ENCODE data around the gene PCDH9. TPM values are rescaled to one million over a fixed set of nuclear protein-coding genes. Genes with fewer than 3 reads are reported as not detected.
"Not testable (repeated sequence)": the region's sequence is repeated elsewhere in the genome, so short reads cannot be mapped to it uniquely, and the experiment has no call there.

Gene PCDH9
- total RNA-seq, 1 donor from 2014 or later = 10.4 TPM

- no peak overlapping the region for H3K9ac ChIP-seq (ENCODE audit: low read length)
- no peaks in the 10 kb centered on the region for H3K4me1 Mint-ChIP-seq (ENCODE audit: low read depth, unreplicated experiment)
- H3K9me3 Mint-ChIP-seq (ENCODE audit: unreplicated experiment) = peaks cover 10% of the 10 kb centered on the region
- no peak for FAIRE-seq
- H3K36me3 Mint-ChIP-seq (ENCODE audit: low read depth, unreplicated experiment) = no peaks in the 10 kb centered on the region
- H3K79me2 ChIP-seq (ENCODE audit: insufficient read depth, low read length) = no peaks in the 10 kb centered on the region
- TF ChIP-seq EZH2 (IDR thresholded peaks at IDR 0.05; ENCODE audit: insufficient read depth, low read length) = no peak
- TF ChIP-seq CTCF (IDR thresholded peaks at IDR 0.05; ENCODE audit: insufficient read depth, low read depth, low read length) = no peak
- H3K27ac ChIP-seq (ENCODE audit: low read depth, low read length) = no peak overlapping the region
- H3K4me3 Mint-ChIP-seq (ENCODE audit: unreplicated experiment) = no peak overlapping the region
- DNase-seq (ENCODE audit: low read depth) = no peak
- no peak overlapping the region for H3K4me3 ChIP-seq (ENCODE audit: insufficient read depth, low read depth, low read length)
- no peaks in the 10 kb centered on the region for H4K20me1 ChIP-seq (ENCODE audit: insufficient read depth, low read length)
- H3K27ac Mint-ChIP-seq (ENCODE audit: unreplicated experiment) = no peak overlapping the region
- no peaks in the 10 kb centered on the region for H3K36me3 ChIP-seq (ENCODE audit: insufficient read depth, low read length)
- no peak overlapping the region for H3K4me2 ChIP-seq (ENCODE audit: low read length)
- H3K27me3 Mint-ChIP-seq (ENCODE audit: low read depth, unreplicated experiment) = no peaks in the 10 kb centered on the region
- H2AFZ ChIP-seq (ENCODE audit: low read depth, low read length) = no peak overlapping the region
- H3K27me3 ChIP-seq (ENCODE audit: insufficient read depth, low read length) = no peaks in the 10 kb centered on the region
- H3K9me3 ChIP-seq (ENCODE audit: insufficient read depth, low read depth, low read length) = no peaks in the 10 kb centered on the region
- no peaks in the 10 kb centered on the region for H3K4me1 ChIP-seq (ENCODE audit: insufficient read depth, low read length)
These were observed 602.6 kb downstream of the PCDH9 start for GRCh38 chr13:66627512-66627911.

GRCh38 chr13:66624302-66624701 is 605.8 kb downstream of the PCDH9 start:
- H3K36me3 Mint-ChIP-seq (ENCODE audit: low read depth, unreplicated experiment) = no peaks in the 10 kb centered on the region
- no peak overlapping the region for H3K4me3 Mint-ChIP-seq (ENCODE audit: unreplicated experiment)
- Histone ChIP-seq H3K27me3 (ENCODE audit: insufficient read depth, low read length) (no peaks in the 10 kb centered on the region), H3K79me2 (ENCODE audit: insufficient read depth, low read length) (no peaks in the 10 kb centered on the region), H3K9me3 (ENCODE audit: insufficient read depth, low read depth, low read length) (no peaks in the 10 kb centered on the region), H2AFZ (ENCODE audit: low read depth, low read length) (no peak overlapping the region), H3K4me3 (ENCODE audit: insufficient read depth, low read depth, low read length) (no peak overlapping the region), H3K9ac (ENCODE audit: low read length) (no peak overlapping the region), H3K36me3 (ENCODE audit: insufficient read depth, low read length) (no peaks in the 10 kb centered on the region), H4K20me1 (ENCODE audit: insufficient read depth, low read length) (no peaks in the 10 kb centered on the region), H3K27ac (ENCODE audit: low read depth, low read length) (no peak overlapping the region), H3K4me1 (ENCODE audit: insufficient read depth, low read length) (no peaks in the 10 kb centered on the region), H3K4me2 (ENCODE audit: low read length) (no peak overlapping the region)
- DNase-seq (ENCODE audit: low read depth) (no peak), FAIRE-seq (no peak)
- TF ChIP-seq EZH2 (IDR thresholded peaks at IDR 0.05; ENCODE audit: insufficient read depth, low read length) (no peak), CTCF (IDR thresholded peaks at IDR 0.05; ENCODE audit: insufficient read depth, low read depth, low read length) (no peak)
- H3K27me3 Mint-ChIP-seq (ENCODE audit: low read depth, unreplicated experiment) = no peaks in the 10 kb centered on the region
- H3K4me1 Mint-ChIP-seq (ENCODE audit: low read depth, unreplicated experiment) = no peaks in the 10 kb centered on the region
- no peak overlapping the region for H3K27ac Mint-ChIP-seq (ENCODE audit: unreplicated experiment)
- H3K9me3 Mint-ChIP-seq (ENCODE audit: unreplicated experiment) = peaks cover 9% of the 10 kb centered on the region

GRCh38 chr13:66623129-66623820 is 606.9 kb downstream of the PCDH9 start:
- Histone ChIP-seq H3K4me2 (ENCODE audit: low read length) (no peak overlapping the region), H3K79me2 (ENCODE audit: insufficient read depth, low read length) (no peaks in the 10 kb centered on the region), H3K36me3 (ENCODE audit: insufficient read depth, low read length) (no peaks in the 10 kb centered on the region), H4K20me1 (ENCODE audit: insufficient read depth, low read length) (no peaks in the 10 kb centered on the region), H3K27ac (ENCODE audit: low read depth, low read length) (no peak overlapping the region), H3K4me3 (ENCODE audit: insufficient read depth, low read depth, low read length) (no peak overlapping the region), H2AFZ (ENCODE audit: low read depth, low read length) (no peak overlapping the region), H3K27me3 (ENCODE audit: insufficient read depth, low read length) (no peaks in the 10 kb centered on the region), H3K9ac (ENCODE audit: low read length) (no peak overlapping the region), H3K4me1 (ENCODE audit: insufficient read depth, low read length) (no peaks in the 10 kb centered on the region), H3K9me3 (ENCODE audit: insufficient read depth, low read depth, low read length) (no peaks in the 10 kb centered on the region)
- H3K27me3 Mint-ChIP-seq (ENCODE audit: low read depth, unreplicated experiment) = no peaks in the 10 kb centered on the region
- DNase-seq (ENCODE audit: low read depth) = no peak
- H3K4me1 Mint-ChIP-seq (ENCODE audit: low read depth, unreplicated experiment) = no peaks in the 10 kb centered on the region
- no peak overlapping the region for H3K4me3 Mint-ChIP-seq (ENCODE audit: unreplicated experiment)
- TF ChIP-seq CTCF (IDR thresholded peaks at IDR 0.05; ENCODE audit: insufficient read depth, low read depth, low read length) = no peak
- TF ChIP-seq EZH2 (IDR thresholded peaks at IDR 0.05; ENCODE audit: insufficient read depth, low read length) = no peak
- no peak for FAIRE-seq
- peaks cover 7% of the 10 kb centered on the region for H3K9me3 Mint-ChIP-seq (ENCODE audit: unreplicated experiment)
- no peak overlapping the region for H3K27ac Mint-ChIP-seq (ENCODE audit: unreplicated experiment)
- no peaks in the 10 kb centered on the region for H3K36me3 Mint-ChIP-seq (ENCODE audit: low read depth, unreplicated experiment)

- H2AFZ ChIP-seq (ENCODE audit: low read depth, low read length); H3K9me3 Mint-ChIP-seq (ENCODE audit: unreplicated experiment); H3K36me3 Mint-ChIP-seq (ENCODE audit: low read depth, unreplicated experiment); H3K4me3 ChIP-seq (ENCODE audit: insufficient read depth, low read depth, low read length); H3K4me3 Mint-ChIP-seq (ENCODE audit: unreplicated experiment); H3K27ac Mint-ChIP-seq (ENCODE audit: unreplicated experiment); H3K36me3 ChIP-seq (ENCODE audit: insufficient read depth, low read length); H3K27me3 Mint-ChIP-seq (ENCODE audit: low read depth, unreplicated experiment); H3K9me3 ChIP-seq (ENCODE audit: insufficient read depth, low read depth, low read length); H3K27me3 ChIP-seq (ENCODE audit: insufficient read depth, low read length); H3K4me1 Mint-ChIP-seq (ENCODE audit: low read depth, unreplicated experiment); DNase-seq (ENCODE audit: low read depth); H3K9ac ChIP-seq (ENCODE audit: low read length); FAIRE-seq; H4K20me1 ChIP-seq (ENCODE audit: insufficient read depth, low read length); H3K4me2 ChIP-seq (ENCODE audit: low read length); H3K79me2 ChIP-seq (ENCODE audit: insufficient read depth, low read length); H3K4me1 ChIP-seq (ENCODE audit: insufficient read depth, low read length); H3K27ac ChIP-seq (ENCODE audit: low read depth, low read length): not testable (repeated sequence)
These were observed 608.2 kb downstream of the PCDH9 start for GRCh38 chr13:66621906-66622447.

All from astrocyte (in vitro differentiated cells and primary cell).